Adipocyte (in vitro differentiated cells): ENCODE measurements around the gene ARMC10.
"Not testable (repeated sequence)": the region's sequence is repeated elsewhere in the genome, so short reads cannot be mapped to it uniquely, and the experiment has no call there.

ENCODE experiments used
- DNase-seq: peaks from one replicate; pipeline ENCODE4 v3.0.0-alpha.2; 2015; ENCODE audit warnings: low read depth
- H3K27me3 ChIP-seq: replicated peaks from 2 replicates; pipeline ENCODE4 v1.7.0; 2013; ENCODE audit warnings: mild to moderate bottlenecking, low read length, moderate library complexity; ENCODE audit not compliant: control insufficient read depth, insufficient read depth
- H3K36me3 ChIP-seq: 2 replicates; pipeline ENCODE4 v1.7.0; 2013; ENCODE audit warnings: low read length, mild to moderate bottlenecking, moderate library complexity; ENCODE audit not compliant: control insufficient read depth, insufficient read depth, severe bottlenecking
- H3K4me1 ChIP-seq: 2 replicates; pipeline ENCODE4 v1.7.0; 2013; ENCODE audit warnings: mild to moderate bottlenecking, low read length, moderate library complexity; ENCODE audit not compliant: control insufficient read depth, insufficient read depth
- H3K4me3 ChIP-seq: 2 replicates; pipeline ENCODE4 v1.7.0; 2013; ENCODE audit warnings: mild to moderate bottlenecking, low read length, moderate library complexity
- H3K9ac ChIP-seq: 2 replicates; pipeline ENCODE4 v1.7.0; 2013; ENCODE audit warnings: mild to moderate bottlenecking, low read length, moderate library complexity
- H3K9me3 ChIP-seq: 2 replicates; pipeline ENCODE4 v1.7.0; 2013; ENCODE audit warnings: mild to moderate bottlenecking, low read length, moderate library complexity; ENCODE audit not compliant: control insufficient read depth

ARMC10 gene

DNA sequence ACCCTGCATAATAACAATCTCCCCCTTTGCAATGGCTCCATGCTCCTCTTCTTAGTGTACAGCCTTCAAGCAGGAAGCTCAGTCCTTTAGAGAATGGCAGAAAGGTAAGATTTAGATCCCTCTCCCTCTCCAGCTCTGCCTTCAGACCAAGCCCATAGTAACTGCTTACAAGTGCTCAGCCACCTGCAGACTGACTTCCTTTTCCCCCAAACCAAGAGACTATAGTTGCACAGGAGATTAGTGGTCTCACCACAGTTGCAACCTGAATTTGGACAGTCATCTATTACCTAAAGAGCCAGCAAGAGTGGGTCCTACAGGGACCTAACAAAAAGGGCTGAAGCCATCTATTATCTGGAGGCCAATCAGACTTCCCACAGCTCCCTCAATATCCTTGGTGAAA lies 16.8 kb upstream of the ARMC10 start:
- DNase-seq: no peak
- no peaks in the 10 kb centered on the region for H3K4me1 ChIP-seq
- no peaks in the 10 kb centered on the region for H3K9me3 ChIP-seq
- H3K27me3 ChIP-seq: no peaks in the 10 kb centered on the region
- H3K4me3 ChIP-seq: no peak overlapping the region
- no peak overlapping the region for H3K9ac ChIP-seq
- H3K36me3 ChIP-seq: no peaks in the 10 kb centered on the region

DNA sequence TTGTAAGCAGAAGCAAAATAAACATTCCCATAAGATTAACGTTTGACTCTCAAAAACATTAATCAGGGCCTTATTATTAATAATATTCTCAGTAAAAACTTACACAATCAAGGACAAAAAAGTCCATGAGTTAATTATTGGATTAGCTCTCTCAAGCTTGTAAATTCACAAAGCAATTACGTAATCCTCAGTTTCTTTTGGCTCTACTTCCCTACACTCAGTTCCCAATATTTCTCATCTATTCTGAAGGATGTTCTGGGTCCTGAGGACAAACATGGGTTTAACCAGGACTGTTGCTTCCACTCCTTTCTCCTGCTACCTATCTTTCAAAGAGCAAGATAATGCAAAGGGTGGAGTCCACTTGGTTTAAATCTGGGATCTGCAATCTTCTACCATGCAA lies 15.5 kb upstream of the ARMC10 start:
- H3K4me1 ChIP-seq: no peaks in the 10 kb centered on the region
- no peaks in the 10 kb centered on the region for H3K27me3 ChIP-seq
- no peaks in the 10 kb centered on the region for H3K9me3 ChIP-seq
- no peaks in the 10 kb centered on the region for H3K36me3 ChIP-seq
- DNase-seq: peak; percentile 17
- no peak overlapping the region for H3K9ac ChIP-seq
- H3K4me3 ChIP-seq: no peak overlapping the region

DNA sequence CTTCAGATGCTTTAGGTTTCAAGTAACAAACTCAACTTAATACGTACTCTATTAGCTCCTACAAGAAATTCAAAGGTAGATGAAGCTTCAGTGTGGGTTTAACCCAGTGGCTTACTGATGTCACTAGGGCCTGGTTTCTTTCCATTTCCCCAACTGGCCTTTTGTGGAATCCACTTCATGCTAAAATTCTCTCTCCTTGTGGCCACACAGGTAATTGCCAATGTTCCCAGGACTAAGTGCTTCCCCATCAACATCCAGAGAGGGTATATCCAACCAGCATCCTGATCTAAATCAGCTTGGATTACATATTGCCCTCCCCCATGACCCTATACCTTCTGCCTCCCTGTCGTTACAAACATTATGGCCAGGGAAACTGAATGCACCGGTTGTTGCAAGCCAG lies 11.0 kb upstream of the ARMC10 start:
- Histone ChIP-seq H3K9ac (no peak overlapping the region), H3K9me3 (no peaks in the 10 kb centered on the region), H3K4me3 (no peak overlapping the region), H3K36me3 (no peaks in the 10 kb centered on the region), H3K4me1 (no peaks in the 10 kb centered on the region), H3K27me3 (no peaks in the 10 kb centered on the region)
- no peak for DNase-seq

DNA sequence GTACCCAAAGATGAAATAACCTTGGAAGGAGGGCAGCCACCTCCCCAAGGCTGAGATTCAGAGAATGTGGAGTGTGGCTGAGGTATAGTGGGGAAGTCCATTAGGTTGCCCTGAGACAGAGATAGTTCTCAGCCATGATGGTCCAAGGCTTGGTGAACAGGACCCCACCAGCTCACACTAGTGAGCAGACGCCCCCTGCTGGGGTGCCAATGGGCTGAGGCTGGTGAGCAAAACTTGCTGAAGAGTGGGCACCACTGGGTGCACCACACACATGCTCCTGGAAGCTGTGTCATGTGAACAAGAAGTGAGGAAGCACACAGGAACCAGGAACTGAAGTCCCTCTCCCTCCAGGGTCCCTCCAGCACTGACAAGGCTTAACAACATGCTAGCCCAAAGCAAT lies 9.3 kb upstream of the ARMC10 start:
- no peaks in the 10 kb centered on the region for H3K9me3 ChIP-seq
- no peaks in the 10 kb centered on the region for H3K27me3 ChIP-seq
- H3K4me1 ChIP-seq: no peaks in the 10 kb centered on the region
- H3K4me3 ChIP-seq: no peak overlapping the region
- peak; percentile 42 for DNase-seq
- no peaks in the 10 kb centered on the region for H3K36me3 ChIP-seq
- no peak overlapping the region for H3K9ac ChIP-seq

DNA sequence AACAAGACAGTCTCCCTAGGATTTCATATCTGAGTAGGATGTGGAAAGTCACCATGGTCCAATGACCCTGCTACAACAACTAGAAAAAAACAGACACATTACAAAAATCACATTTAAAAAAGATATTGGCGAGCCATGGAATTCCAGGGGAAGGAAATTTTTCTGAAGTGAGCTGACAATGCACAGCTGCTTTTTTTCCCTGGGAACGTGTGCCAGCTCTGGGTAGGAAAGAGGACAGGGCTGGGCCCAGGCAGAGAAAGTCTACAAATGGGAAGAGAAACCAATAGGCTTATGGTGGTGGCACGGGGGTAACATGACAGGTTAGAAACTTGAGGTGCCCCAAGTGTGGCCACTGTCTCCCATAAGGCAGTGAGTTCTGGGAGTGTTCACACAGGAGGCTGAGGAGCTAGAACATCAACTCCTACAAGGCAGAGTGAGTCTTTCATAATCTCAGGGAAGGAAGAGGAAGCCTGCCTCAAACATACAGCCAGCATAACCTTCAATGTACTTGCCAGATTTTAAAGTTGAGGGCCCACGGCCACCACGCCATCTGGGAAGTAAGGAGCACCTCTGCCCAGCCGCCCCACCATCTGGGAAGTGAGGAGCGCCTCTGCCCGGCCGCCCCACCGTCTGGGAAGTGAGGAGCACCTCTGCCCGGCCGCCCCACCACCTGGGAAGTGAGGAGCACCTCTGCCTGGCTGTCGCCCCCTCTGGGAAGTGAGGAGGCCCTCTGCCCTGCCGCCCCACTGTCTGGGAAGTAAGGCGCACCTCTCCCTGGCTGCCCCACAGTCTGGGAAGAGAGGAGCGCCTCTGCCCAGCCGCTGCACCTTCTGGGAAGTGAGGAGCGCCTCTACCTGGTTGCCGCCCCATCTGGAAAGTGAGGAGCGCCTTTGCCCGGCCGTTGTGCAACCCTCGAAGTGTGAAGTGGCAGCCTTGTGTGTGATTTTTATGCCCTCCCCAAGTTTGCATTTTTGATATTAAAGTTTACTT lies 6.2 kb upstream of the ARMC10 start:
- H3K9me3 ChIP-seq: no peaks in the 10 kb centered on the region
- no peak for DNase-seq
- H3K4me1 ChIP-seq: peaks cover 2% of the 10 kb centered on the region
- no peaks in the 10 kb centered on the region for H3K36me3 ChIP-seq
- H3K27me3 ChIP-seq: no peaks in the 10 kb centered on the region
- no peak overlapping the region for H3K4me3 ChIP-seq
- no peak overlapping the region for H3K9ac ChIP-seq

DNA sequence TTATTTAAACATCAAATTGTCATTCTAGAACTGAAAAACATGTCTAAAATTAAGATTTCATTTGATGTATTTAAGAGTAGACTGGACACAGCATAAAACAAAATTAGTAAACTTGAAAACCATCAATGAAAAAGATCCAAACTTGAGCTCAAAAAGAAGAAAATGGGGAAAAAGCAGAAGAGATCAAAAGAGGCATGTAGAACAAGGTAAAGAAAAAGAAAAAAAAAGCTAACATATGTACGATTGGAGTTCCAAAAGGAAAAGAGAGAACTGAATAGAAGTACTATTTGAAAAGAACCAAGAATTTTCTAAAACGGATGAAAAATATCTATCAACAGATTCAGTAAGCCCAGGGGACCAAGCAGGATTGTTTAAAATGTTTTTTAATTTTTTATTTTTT lies 3.9 kb upstream of the ARMC10 start:
- no peak overlapping the region for H3K9ac ChIP-seq
- DNase-seq: no peak
- peaks cover 11% of the 10 kb centered on the region for H3K4me1 ChIP-seq
- H3K27me3 ChIP-seq: no peaks in the 10 kb centered on the region
- H3K36me3 ChIP-seq: no peaks in the 10 kb centered on the region
- H3K9me3 ChIP-seq: no peaks in the 10 kb centered on the region
- H3K4me3 ChIP-seq: no peak overlapping the region

DNA sequence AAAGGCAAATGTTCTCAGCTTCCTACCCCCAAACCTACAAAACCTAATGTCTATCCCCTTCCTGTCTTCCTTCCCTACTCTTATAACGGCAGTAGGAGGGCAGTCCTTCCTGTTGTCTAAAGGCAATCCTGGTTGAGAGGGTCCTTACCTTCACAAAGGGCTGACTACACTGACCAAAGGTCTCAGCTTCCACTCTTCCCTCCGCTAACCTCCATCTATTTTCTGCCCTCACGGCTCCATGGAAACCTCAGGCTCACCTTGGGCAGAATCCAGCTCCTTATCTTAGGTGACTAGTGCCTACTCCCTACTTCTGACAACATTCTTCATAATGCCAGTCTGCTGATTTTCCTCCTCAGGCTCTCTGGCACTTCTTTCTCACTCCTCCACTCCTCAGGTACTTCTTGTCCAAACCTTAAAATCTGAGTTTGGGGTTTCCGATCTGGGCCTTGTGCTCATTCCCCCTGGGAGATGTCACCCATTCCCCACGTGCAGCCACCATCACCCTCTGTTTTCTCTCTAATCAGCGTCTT lies 886 bp upstream of the ARMC10 start:
- no peaks in the 10 kb centered on the region for H3K9me3 ChIP-seq
- H3K36me3 ChIP-seq: no peaks in the 10 kb centered on the region
- H3K9ac ChIP-seq: peak overlapping the region; percentile 85
- H3K4me3 ChIP-seq: peak overlapping the region; percentile 97
- no peaks in the 10 kb centered on the region for H3K27me3 ChIP-seq
- DNase-seq: no peak
- H3K4me1 ChIP-seq: peaks cover 19% of the 10 kb centered on the region

DNA sequence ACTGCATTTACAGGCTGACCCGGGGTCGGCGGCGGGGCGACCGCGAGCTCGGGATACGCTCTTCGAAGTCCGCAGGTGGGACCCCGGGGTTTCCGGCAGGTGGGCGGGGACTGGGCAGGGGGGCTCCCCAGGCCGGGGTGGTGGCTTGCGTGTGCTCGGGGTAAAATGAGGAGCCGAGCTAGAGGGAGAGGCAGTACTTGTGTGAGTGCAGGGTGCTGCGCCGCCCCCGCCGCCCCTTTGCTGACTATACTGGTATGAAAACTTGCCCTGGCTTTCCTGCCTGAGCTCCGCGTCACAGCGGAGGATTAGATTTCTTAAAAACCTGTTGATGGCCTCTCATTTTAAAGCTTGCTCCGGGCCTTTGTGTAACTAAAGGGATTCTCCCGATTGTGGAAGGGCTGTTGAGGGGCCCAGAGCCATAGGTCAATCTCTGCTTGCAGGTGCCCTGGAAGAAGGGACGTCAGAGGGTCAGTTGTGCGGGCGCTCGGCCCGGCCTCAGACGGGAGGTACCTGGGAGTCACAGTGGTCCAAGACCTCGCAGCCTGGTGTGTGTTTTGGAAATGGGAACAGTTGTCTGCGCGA lies 488 bp downstream of the ARMC10 start:
- Histone ChIP-seq H3K9ac (peak overlapping the region; percentile 85), H3K4me3 (peak overlapping the region; percentile 97), H3K9me3 (no peaks in the 10 kb centered on the region), H3K27me3 (no peaks in the 10 kb centered on the region), H3K36me3 (no peaks in the 10 kb centered on the region), H3K4me1 (peaks cover 19% of the 10 kb centered on the region)
- peak; percentile 70 for DNase-seq

DNA sequence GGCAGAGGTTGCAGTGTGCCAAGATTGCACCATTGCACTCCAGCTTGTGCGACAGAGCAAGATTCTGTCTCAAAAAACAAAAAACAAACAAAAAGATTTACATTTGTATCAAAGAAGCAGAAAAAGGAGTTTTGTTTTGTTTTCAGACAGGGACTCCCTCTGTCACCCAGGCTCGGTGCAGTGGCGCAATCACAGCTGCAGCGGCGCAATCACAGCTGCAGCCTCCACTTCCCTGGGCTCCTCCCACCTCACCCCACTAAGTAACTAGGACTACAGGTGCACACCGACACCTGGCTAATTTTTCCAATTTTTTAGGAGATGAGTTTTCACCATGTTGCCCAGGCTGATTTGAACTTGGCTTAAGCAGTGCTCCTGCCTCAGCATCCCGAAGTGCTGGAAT lies 1.8 kb downstream of the ARMC10 start:
- no peak overlapping the region for H3K4me3 ChIP-seq
- no peaks in the 10 kb centered on the region for H3K36me3 ChIP-seq
- H3K9me3 ChIP-seq: no peaks in the 10 kb centered on the region
- peaks cover 19% of the 10 kb centered on the region for H3K4me1 ChIP-seq
- H3K27me3 ChIP-seq: no peaks in the 10 kb centered on the region
- no peak for DNase-seq
- H3K9ac ChIP-seq: no peak overlapping the region

DNA sequence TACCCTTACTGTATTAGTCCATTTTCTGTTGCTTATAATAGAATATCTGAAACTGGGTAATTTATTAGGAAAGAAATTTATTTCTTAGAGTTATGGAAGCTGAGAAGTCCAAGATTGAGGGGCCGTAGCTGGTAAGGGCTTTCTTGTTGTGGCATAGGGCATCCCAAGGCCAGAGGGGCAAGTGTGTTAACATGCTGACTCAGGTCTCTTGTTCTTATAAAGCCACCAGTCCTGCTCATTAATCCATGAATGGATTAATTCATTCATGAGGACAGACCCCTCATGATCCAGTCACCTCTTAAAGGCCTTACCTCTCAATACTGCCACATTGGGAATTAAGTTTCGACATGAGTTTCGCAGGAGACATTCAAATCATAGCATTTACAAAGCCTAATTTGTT lies 2.4 kb downstream of the ARMC10 start:
- no peaks in the 10 kb centered on the region for H3K27me3 ChIP-seq
- no peak for DNase-seq
- no peak overlapping the region for H3K9ac ChIP-seq
- H3K36me3 ChIP-seq: no peaks in the 10 kb centered on the region
- H3K4me1 ChIP-seq: peaks cover 19% of the 10 kb centered on the region
- H3K9me3 ChIP-seq: no peaks in the 10 kb centered on the region
- no peak overlapping the region for H3K4me3 ChIP-seq

DNA sequence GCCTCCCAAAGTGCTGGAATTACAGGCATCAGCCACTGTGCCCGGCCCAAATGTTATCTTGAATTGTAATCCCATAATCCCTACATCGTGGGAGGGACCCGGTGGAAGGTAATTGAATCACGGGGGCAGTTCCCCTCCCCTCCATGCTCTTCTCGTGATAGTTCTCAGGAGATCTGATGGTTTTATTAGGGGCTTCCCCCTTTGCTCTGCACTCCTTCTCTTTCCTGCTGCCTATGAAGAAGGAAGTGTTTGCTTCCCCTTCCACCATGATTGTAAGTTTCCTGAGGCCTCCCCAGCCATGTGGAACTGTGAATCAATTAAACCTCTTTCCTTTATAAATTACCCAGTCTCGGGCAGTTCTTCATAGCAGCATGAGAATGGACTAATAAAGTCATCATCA lies 3.3 kb downstream of the ARMC10 start:
- H3K36me3 ChIP-seq, H3K9ac ChIP-seq, H3K4me3 ChIP-seq, DNase-seq, H3K9me3 ChIP-seq, H3K27me3 ChIP-seq: not testable (repeated sequence)
- peaks cover 19% of the 10 kb centered on the region for H3K4me1 ChIP-seq
